GM21447 (cell line): ENCODE results near the gene TEAD1.
"Not testable (repeated sequence)": the region's sequence is repeated elsewhere in the genome, so short reads cannot be mapped to it uniquely, and the experiment has no call there.

ENCODE experiments used
- ATAC-seq: cut with Tn5 transposase; IDR thresholded peaks from one replicate; pipeline ENCODE4 v1.9.1; 2021; ENCODE audit not compliant: unreplicated experiment

TEAD1 gene

GRCh38 chr11:12856338-12856737, 182.1 kb downstream of the TEAD1 start:
- no peak for ATAC-seq

DNA sequence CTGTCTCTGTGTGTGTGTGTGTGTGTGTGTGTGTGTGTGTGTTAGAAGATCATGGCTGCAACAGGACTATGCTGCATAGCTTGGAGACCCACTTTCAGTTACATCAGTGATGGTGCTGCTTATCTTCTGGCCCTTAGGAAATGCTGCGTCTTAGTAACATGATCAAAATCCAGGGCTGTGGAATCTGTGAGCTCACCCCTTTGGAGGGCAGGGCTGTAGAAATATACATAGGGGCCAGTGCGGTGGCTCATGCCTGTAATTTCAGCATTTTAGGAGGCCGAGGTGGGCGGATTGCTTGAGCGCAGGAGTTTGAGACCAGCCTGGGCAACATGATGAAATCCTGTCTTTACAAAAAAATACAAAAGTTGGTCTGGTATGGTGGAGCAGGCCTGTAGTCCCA, 183.4 kb downstream of the TEAD1 start:
- no peak for ATAC-seq

- no peak for ATAC-seq
These were observed 185.8 kb downstream of the TEAD1 start for GRCh38 chr11:12859872-12860657.

- no peak for ATAC-seq
These were observed 186.6 kb downstream of the TEAD1 start for GRCh38 chr11:12860827-12861226.

- no peak for ATAC-seq
These were observed 188.7 kb downstream of the TEAD1 start for GRCh38 chr11:12862696-12863469.

- no peak for ATAC-seq
These were observed 189.4 kb downstream of the TEAD1 start for GRCh38 chr11:12863605-12864121.

DNA sequence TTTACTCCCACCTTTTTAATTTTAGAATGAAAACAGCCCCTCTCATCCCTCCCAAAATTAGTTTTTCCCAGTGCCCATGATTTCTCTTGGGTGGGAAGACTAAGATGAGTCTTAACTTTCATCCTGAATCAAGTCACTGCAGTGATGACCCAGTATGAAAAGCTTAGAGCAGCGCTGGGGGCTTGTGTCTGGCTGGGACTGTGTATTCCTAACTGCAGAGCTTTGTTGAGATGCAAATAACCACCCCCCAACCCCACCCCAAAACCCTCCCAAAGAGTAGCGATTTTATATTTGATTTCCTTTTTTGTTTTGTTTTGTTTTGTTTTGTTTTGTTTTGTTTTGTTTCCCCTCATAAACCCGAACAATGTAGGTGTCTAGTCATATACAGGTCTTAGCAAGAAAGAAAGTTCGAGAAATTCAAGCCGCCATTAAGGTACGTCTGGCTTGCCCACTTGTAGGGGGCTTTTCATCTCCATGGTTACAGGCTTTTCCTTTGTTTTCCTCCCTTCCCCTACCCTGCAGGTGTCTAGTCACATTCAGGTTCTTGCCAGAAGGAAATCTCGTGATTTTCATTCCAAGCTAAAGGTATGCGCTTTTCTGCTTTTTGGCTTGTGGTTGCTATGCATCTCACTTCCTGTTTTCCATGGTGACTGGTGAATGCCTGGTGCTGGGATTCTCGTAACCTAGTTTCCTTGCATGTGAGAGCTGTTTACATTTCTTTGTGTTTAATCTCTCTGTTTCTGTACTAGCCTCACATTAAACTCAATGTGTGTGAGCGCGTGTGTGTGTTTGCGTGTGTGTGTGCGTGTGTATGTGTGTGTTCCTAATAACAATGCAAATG, 190.3 kb downstream of the TEAD1 start:
- ATAC-seq = no peak

DNA sequence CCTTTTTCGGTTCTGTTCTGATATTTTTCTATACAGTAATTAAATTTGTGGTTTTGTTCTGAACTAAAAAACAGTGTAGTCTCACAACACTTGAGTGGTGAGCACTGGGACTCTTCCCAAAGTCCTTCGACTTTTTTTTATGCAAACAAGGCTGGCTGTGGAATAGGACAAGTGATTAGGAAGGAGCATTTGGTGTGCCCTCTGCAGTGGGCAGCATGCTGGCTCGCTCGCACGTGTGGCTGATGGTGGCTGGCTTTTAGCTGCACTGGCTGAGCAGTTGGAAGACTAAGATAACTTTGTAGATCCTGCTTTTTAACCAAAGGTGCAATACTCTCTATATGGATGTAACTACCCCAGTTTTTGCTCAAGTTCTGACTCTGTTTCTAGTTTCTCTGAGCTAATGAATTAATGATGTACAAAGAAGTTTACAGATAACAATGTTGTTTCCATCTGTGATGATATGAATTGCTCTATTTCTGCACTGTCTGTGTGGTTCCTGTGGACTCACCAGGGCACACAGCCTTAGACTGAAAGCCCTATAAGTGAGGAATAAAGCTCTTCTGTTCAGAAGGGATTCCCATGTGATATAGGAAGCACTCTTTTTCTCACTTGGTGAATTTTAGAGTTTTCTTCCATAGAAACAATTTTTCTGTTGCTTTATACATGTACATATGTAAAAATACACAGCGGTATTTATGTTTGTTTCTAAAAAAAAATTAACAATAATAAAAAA, 191.8 kb downstream of the TEAD1 start:
- no peak for ATAC-seq

DNA sequence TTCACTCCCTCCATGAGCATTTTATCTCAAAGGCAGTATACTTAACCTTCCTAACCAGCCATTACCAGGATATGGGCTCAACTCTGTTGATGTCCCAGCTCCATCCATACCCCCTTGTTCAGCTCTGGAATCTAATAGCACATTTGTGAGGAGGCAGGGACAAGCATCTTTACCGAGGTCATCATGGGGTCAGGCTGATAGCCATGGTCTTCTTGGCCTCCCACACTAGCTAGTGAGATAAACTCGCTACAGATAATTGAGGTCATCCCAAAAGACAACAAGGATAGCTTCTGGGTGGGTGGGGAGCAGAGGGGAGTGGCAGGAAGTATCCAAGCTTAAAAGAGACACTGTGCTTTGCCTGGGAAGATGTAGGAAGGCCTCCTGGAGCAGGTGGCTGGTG, 193.3 kb downstream of the TEAD1 start:
- ATAC-seq = no peak

- ATAC-seq = no peak
These were observed 194.3 kb downstream of the TEAD1 start for GRCh38 chr11:12868315-12869073.

DNA sequence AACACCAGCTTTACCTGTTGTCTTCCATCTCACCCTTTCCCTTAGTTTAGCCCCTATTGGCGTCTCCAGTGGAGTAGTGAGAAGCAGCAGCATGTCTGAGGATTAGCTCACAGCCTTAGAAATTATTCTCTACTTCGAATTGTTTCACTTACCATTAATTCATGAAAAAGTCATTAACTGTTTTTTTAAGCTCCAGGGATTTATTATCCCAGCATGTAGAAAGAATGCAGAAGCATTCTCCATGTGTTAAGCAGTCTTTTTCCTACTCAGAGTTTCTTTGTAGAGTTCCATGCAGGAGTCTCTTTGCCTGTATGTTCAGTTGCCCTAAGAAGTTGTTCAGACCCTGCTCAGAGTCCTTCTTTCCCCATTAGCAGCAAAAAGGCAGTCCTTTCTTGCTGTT, 197.0 kb downstream of the TEAD1 start:
- no peak for ATAC-seq

DNA sequence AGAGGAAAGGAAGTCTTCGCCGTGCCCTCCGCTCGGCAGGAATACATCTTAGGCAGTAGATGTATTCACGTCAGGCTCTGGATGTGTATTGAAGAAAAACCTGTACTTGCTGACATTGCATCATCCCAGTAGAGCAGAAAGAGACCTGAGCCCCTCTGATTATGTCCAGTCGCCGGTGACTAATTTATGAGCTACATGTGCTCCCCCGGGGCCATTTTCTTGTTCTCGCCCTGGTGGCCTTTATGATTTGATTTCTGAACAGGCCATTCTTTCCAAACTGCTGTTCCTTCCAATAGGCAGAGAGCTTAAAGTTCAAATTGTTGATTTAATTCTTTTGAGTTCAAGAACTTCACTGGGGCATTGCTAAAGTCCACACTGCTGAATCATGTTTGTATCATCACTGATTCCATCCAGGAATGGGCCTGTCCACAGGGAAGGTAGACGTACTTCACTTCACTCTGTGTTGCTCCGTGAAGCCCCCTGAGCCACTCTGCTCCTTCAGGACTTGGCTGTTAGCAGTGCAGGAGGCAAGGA, 197.6 kb downstream of the TEAD1 start:
- ATAC-seq = no peak

GRCh38 chr11:12876340-12876739, 202.1 kb downstream of the TEAD1 start:
- ATAC-seq = no peak

DNA sequence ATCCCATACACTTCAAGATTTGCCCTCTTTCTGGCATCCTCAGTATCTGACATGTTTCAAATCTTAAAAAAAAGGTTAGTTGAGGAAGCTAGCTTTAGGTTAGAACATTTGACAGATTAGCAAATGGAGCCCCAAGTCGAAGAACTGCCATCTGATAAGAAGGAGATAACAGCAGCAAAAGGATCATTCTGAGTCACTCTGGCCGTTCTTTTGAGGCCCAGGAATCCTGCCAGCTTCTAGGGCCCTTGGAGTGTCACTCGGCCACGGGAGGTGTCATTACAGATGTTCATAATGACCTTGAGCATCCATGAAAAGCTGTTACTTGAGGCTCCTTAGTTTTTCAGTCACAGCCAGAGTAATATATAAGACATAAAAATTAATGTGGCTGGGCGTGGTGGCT, 202.8 kb downstream of the TEAD1 start:
- ATAC-seq = no peak

DNA sequence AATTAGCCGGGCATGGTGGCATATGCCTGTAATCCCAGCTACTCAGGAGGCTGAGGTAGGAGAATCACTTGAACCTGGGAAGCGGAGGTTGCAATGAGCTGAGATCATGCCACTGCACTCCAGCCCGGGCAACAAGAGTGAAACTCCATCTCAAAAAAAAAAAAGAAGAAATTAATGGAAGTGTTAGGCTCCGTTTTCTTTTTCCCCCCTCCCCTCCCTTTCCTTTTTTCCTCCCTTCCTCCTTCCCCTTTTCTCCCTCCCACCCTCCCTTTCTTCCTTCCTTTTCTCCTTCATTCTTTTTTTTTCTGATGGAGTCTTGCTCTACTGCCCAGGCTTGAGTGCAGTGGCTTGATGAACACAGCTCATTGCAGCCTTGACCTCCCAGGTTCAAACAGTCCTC, 203.3 kb downstream of the TEAD1 start:
- not testable (repeated sequence) for ATAC-seq

GRCh38 chr11:12880327-12880726, 206.1 kb downstream of the TEAD1 start:
- ATAC-seq = no peak

DNA sequence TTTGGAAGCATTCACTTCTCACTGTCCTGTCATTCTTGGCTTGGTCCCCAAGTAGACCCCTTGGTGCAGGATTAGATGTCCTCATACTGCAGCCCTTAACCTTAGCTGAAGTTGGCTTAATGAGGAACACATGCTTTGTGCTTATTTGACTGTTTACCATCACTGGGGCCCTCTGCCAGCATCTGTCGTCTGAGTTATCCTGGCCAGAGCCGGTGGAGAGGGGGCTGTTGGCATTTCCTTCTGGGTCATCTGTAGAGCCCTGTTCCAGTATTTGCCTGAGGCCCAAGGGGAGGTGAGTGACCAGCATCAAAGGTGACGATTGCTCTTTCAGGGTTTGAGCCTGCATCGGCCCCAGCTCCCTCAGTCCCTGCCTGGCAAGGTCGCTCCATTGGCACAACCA, 208.4 kb downstream of the TEAD1 start:
- ATAC-seq = no peak

- ATAC-seq = no peak
These were observed 210.6 kb downstream of the TEAD1 start for GRCh38 chr11:12884751-12885318.

GRCh38 chr11:12885717-12886239, 211.6 kb downstream of the TEAD1 start:
- ATAC-seq = no peak
